IMR-90 (cell line): ENCODE data around the gene ADCY5. TPM values are rescaled to one million over a fixed set of nuclear protein-coding genes. Genes with fewer than 3 reads are reported as not detected.

ENCODE experiments used
- ATAC-seq: fragments of 200-7000 bp; cut with Tn5 transposase; 2 replicates; pipeline ENCODE4 v1.9.1; 2020; ENCODE audit warnings: low read depth, mild to moderate bottlenecking, moderate library complexity
- BruUV-seq: library from RNA; stranded (reverse); fragments of 400-500 nt; replicated peaks from 2 replicates; lab custom pipeline; 2021; lab: Mats Ljungman, UMichigan
- CTCF ChIA-PET: fragments of 300-600 bp; formaldehyde crosslinking; extraction: SDS; loops from one replicate; lab custom pipeline; 2021; ENCODE audit warnings: antibody characterized with exemption; lab: Yijun Ruan, JAX
- POLR2A ChIA-PET: fragments of 300-600 bp; sonication (Branson Sonifier 250); formaldehyde crosslinking; loops from one replicate; lab custom pipeline; 2022; ENCODE audit warnings: antibody characterized with exemption; ENCODE audit not compliant: unreplicated experiment; lab: Charles Lee
- DNase-seq: peaks from one replicate; pipeline ENCODE4 v3.0.0; 2013
- H2AFZ ChIP-seq: replicated peaks from 2 replicates; pipeline ENCODE3; 2013; ENCODE audit warnings: low read length, mild to moderate bottlenecking; ENCODE audit not compliant: poor library complexity
- H2AK5ac ChIP-seq: 2 replicates; pipeline ENCODE4 v1.6.1; 2013; ENCODE audit warnings: low read depth, low read length, inconsistent platforms
- H2AK9ac ChIP-seq: replicated peaks from 2 replicates; pipeline ENCODE3; 2013; ENCODE audit warnings: mild to moderate bottlenecking, low read depth, low read length, moderate library complexity; ENCODE audit not compliant: poor library complexity
- H2BK120ac ChIP-seq: 2 replicates; pipeline ENCODE4 v1.6.1; 2013; ENCODE audit warnings: low read depth, low read length, inconsistent platforms
- H2BK15ac ChIP-seq: 3 replicates; pipeline ENCODE4 v1.6.1; 2013; ENCODE audit warnings: low read depth, low read length, inconsistent platforms
- H2BK20ac ChIP-seq: 2 replicates; pipeline ENCODE4 v1.6.1; 2013; ENCODE audit warnings: low read depth, mild to moderate bottlenecking, inconsistent platforms, low read length, moderate library complexity
- H2BK5ac ChIP-seq: 2 replicates; pipeline ENCODE4 v1.6.1; 2013; ENCODE audit warnings: mild to moderate bottlenecking, low read depth, low read length, inconsistent platforms; ENCODE audit not compliant: poor library complexity, severe bottlenecking
- H3K14ac ChIP-seq: replicated peaks from 2 replicates; pipeline ENCODE4 v1.6.1; 2013; ENCODE audit warnings: low read depth, low read length, inconsistent platforms
- H3K18ac ChIP-seq: 2 replicates; pipeline ENCODE4 v1.6.1; 2013; ENCODE audit warnings: low read depth, low read length, control low read depth
- H3K23ac ChIP-seq: 2 replicates; pipeline ENCODE4 v1.6.1; 2013; ENCODE audit warnings: low read depth, low read length, inconsistent platforms
- H3K27ac ChIP-seq: 2 replicates; pipeline ENCODE4 v1.5.1; 2013; ENCODE audit warnings: mild to moderate bottlenecking, control low read depth, low read length; ENCODE audit not compliant: insufficient read depth
- H3K27me3 ChIP-seq: 2 replicates; pipeline ENCODE4 v1.6.1; 2013; ENCODE audit warnings: low read length; ENCODE audit not compliant: control insufficient read depth, insufficient read depth
- H3K36me3 ChIP-seq: 2 replicates; pipeline ENCODE4 v1.6.1; 2013; ENCODE audit warnings: low read length, mixed read lengths; ENCODE audit not compliant: control insufficient read depth, insufficient read depth
- H3K4ac ChIP-seq: 2 replicates; pipeline ENCODE4 v1.6.1; 2013; ENCODE audit warnings: low read depth, low read length, inconsistent platforms
- H3K4me1 ChIP-seq: 2 replicates; pipeline ENCODE4 v1.6.1; 2013; ENCODE audit warnings: low read length, mixed read lengths; ENCODE audit not compliant: control insufficient read depth, insufficient read depth
- H3K4me2 ChIP-seq: 2 replicates; pipeline ENCODE4 v1.6.1; 2013; ENCODE audit warnings: low read depth, mild to moderate bottlenecking, control low read depth, low read length, moderate library complexity
- H3K4me3 ChIP-seq: 2 replicates; pipeline ENCODE4 v1.5.1; 2013; ENCODE audit warnings: low read depth, mild to moderate bottlenecking, control low read depth, low read length, moderate library complexity; ENCODE audit not compliant: insufficient read depth
- H3K56ac ChIP-seq: 2 replicates; pipeline ENCODE4 v1.6.1; 2013; ENCODE audit warnings: low read length, inconsistent platforms; ENCODE audit not compliant: insufficient read depth; ENCODE audit errors: extremely low read depth
- H3K79me1 ChIP-seq, 2 experiments: 2 replicates each; pipeline ENCODE4 v1.6.1; 2013; ENCODE audit warnings: low read length in 2 of 2, inconsistent platforms in 1 of 2, low read depth in 1 of 2
- H3K9ac ChIP-seq: 2 replicates; pipeline ENCODE4 v1.6.1; 2013; ENCODE audit warnings: low read depth, low read length, control low read depth
- H3K9me1 ChIP-seq: 2 replicates; pipeline ENCODE4 v1.6.1; 2013; ENCODE audit warnings: low read length, inconsistent platforms; ENCODE audit not compliant: insufficient read depth
- H3K9me3 ChIP-seq: 2 replicates; pipeline ENCODE4 v1.6.1; 2013; ENCODE audit warnings: low read length; ENCODE audit not compliant: control insufficient read depth, insufficient read depth
- H4K20me1 ChIP-seq: 2 replicates; pipeline ENCODE4 v1.6.1; 2013; ENCODE audit warnings: low read length, inconsistent platforms; ENCODE audit not compliant: insufficient read depth
- H4K5ac ChIP-seq: 2 replicates; pipeline ENCODE4 v1.6.1; 2013; ENCODE audit warnings: mild to moderate bottlenecking, low read depth, low read length, control low read depth
- H4K8ac ChIP-seq, 2 experiments: 2 replicates each; pipeline ENCODE4 v1.6.1; 2013; ENCODE audit warnings: low read depth in 2 of 2, low read length in 2 of 2, control low read depth in 1 of 2, inconsistent platforms in 1 of 2
- H4K91ac ChIP-seq: 2 replicates; pipeline ENCODE4 v1.6.1; 2013; ENCODE audit warnings: low read depth, low read length, inconsistent platforms; ENCODE audit not compliant: insufficient read depth
- CHD1 ChIP-seq: IDR thresholded peaks from 2 replicates; pipeline ENCODE4 v1.6.1; 2012; ENCODE audit warnings: low read depth, low read length, improper control_type of control experiment
- CTCF ChIP-seq: conservative IDR thresholded peaks from 2 replicates; pipeline ENCODE4 v1.5.1; 2012; ENCODE audit warnings: mild to moderate bottlenecking, low read depth, low read length, improper control_type of control experiment
- MAZ ChIP-seq: IDR thresholded peaks from 2 replicates; pipeline ENCODE4 v1.6.1; 2012; ENCODE audit warnings: low read depth, mild to moderate bottlenecking, low read length, improper control_type of control experiment, moderate library complexity, borderline replicate concordance
- NFE2L2 ChIP-seq: fragments of 150-350 bp; IDR thresholded peaks from 2 replicates; pipeline ENCODE4 v1.6.1; 2016; ENCODE audit warnings: low read depth, mild to moderate bottlenecking, low read length
- RAD21 ChIP-seq: IDR thresholded peaks from 2 replicates; pipeline ENCODE4 v1.6.1; 2012; ENCODE audit warnings: low read length, improper control_type of control experiment
- RFX5 ChIP-seq: IDR thresholded peaks from 2 replicates; pipeline ENCODE4 v1.8.0; 2012; ENCODE audit warnings: low read depth, mild to moderate bottlenecking, low read length, moderate library complexity
- USF2 ChIP-seq: fragments of 150-350 bp; IDR thresholded peaks from 2 replicates; pipeline ENCODE4 v1.6.1; 2017; ENCODE audit warnings: mild to moderate bottlenecking, antibody characterized with exemption, low read length, low read depth
- WGBS, 2 experiments: methylation state at CpG; one replicate each; pipeline versions ENCODE4 v1.1.5 to v1.1.7; 2013; ENCODE audit warnings: missing lambda C conversion rate in 2 of 2; ENCODE audit not compliant: insufficient read length in 1 of 2; ENCODE audit errors: extremely low coverage in 2 of 2; 5-methylcytosine and 5-hydroxymethylcytosine counted together
- dilution Hi-C: fragments of 300-500 bp; cut with HindIII; formaldehyde crosslinking; loops from one replicate; pipeline ENCODE4 v1.14.3; 2018; ENCODE audit warnings: low sequenced_read_pairs; ENCODE audit not compliant: unreplicated experiment
- in situ Hi-C: fragments of 300-500 bp; cut with MboI; formaldehyde crosslinking; loops from 3 replicates; pipeline ENCODE4 v1.14.3; 2019; ENCODE audit warnings: low sequenced_read_pairs, inconsistent platforms, mixed read lengths
- intact Hi-C: fragments of 100-400 bp; cut with micrococcal nuclease; formaldehyde crosslinking; loops from 2 replicates; pipeline ENCODE4 v1.10.0; 2022
- polyA plus RNA-seq, 3 experiments: library from polyadenylated mRNA; depleted of rRNA; stranded (reverse); fragments of >200 nt; gene quantifications; 2 replicates each; pipeline ENCODE4 v1.2.3, GENCODE V29; 2012; ENCODE audit warnings: low replicate concordance in 1 of 3
- total RNA-seq: library from RNA; depleted of rRNA; stranded (reverse); fragments of >200 nt; gene quantifications from 2 replicates; pipeline ENCODE4 v1.2.3, GENCODE V29; 2012

ADCY5 gene
- total and polyA plus RNA-seq, 2 of the 4 experiments (the other 2 are of a cell fraction), result 0.14 to 0.18 TPM

- Histone ChIP-seq H3K56ac (no peak overlapping the region), H2AK5ac (no peak overlapping the region), H3K9ac (no peak overlapping the region), H3K36me3 (no peaks in the 10 kb centered on the region), H3K79me1 (no peaks in the 10 kb centered on the region), H3K18ac (no peak overlapping the region), H2AFZ (no peak overlapping the region), H2BK5ac (no peak overlapping the region), H3K9me3 (no peaks in the 10 kb centered on the region), H3K14ac (no peak overlapping the region), H3K4ac (no peak overlapping the region), H3K23ac (no peak overlapping the region), H3K4me1 (no peaks in the 10 kb centered on the region), H3K4me2 (no peak overlapping the region), H3K4me3 (no peak overlapping the region), H3K27me3 (peaks cover 57% of the 10 kb centered on the region), H4K91ac (no peak overlapping the region), H3K27ac (no peak overlapping the region), H2AK9ac (no peak overlapping the region), H4K20me1 (no peaks in the 10 kb centered on the region), H2BK15ac (no peak overlapping the region), H3K9me1 (no peaks in the 10 kb centered on the region), H4K8ac (no peak overlapping the region), H4K5ac (no peak overlapping the region), H2BK20ac (no peak overlapping the region), H2BK120ac (no peak overlapping the region)
- POLR2A ChIA-PET, result no interaction called here
- no peak for DNase-seq
- intact Hi-C loops (no loop called here), dilution Hi-C loops (no loop called here), in situ Hi-C loops (no loop called here)
- no TSS peak for BruUV-seq
- TF ChIP-seq MAZ (no peak), RFX5 (no peak), USF2 (no peak), CHD1 (no peak), CTCF (no peak), RAD21 (no peak), NFE2L2 (no peak)
- WGBS, 2 experiments, result no CpG with 5 or more reads among the region's 7 CpGs
- no peak for ATAC-seq
- CTCF ChIA-PET, result no interaction called here
Measured at GRCh38 chr3:123481071-123481470, 32.2 kb upstream of the ADCY5 start.
